GM18517 (cell line): ENCODE results near the gene PHF10.
"Not testable (repeated sequence)": the region's sequence is repeated elsewhere in the genome, so short reads cannot be mapped to it uniquely, and the experiment has no call there.

ENCODE experiments used
- ATAC-seq: cut with Tn5 transposase; IDR thresholded peaks from one replicate; pipeline ENCODE4 v1.9.1; 2021; ENCODE audit warnings: mild to moderate bottlenecking, moderate library complexity; ENCODE audit not compliant: unreplicated experiment

Gene PHF10

DNA sequence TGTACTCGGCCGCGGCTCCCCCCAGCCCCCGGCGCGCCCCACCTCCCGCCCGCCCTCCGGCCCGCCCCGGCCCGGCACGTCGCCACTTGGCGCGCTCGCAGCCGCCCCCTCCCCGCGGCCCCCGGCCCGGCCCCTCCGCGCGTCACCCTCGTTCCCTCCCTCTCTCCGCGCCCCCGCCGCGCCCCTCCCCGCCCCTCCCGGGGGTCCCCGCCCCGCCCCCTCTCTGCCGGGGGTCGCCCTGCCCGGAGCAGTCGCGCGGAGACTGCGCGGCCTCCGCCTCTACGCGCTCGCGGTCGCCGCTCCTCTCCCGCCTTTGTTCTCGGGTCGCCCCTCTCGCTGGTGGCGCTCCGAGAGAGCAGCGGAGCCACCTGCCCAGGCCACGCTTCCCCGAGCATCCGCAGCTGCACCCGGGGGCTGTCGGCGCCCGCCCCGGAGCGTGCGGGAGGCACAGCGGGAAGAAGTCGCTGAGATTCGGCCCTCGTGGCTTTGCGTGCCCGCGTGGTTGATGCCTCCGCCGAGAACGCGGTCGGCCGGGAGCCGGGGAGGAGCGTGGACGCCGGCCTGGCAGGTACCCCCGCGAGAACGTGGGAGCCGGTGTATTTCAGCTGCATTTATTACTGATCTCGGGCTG, at the start of gene PHF10:
TSS of gene PHF10 (minus strand) at position 7 of the 631 bp plus-strand sequence. CDS start 569 bp downstream, outside the sequence.
- ATAC-seq = peak; percentile 33

DNA sequence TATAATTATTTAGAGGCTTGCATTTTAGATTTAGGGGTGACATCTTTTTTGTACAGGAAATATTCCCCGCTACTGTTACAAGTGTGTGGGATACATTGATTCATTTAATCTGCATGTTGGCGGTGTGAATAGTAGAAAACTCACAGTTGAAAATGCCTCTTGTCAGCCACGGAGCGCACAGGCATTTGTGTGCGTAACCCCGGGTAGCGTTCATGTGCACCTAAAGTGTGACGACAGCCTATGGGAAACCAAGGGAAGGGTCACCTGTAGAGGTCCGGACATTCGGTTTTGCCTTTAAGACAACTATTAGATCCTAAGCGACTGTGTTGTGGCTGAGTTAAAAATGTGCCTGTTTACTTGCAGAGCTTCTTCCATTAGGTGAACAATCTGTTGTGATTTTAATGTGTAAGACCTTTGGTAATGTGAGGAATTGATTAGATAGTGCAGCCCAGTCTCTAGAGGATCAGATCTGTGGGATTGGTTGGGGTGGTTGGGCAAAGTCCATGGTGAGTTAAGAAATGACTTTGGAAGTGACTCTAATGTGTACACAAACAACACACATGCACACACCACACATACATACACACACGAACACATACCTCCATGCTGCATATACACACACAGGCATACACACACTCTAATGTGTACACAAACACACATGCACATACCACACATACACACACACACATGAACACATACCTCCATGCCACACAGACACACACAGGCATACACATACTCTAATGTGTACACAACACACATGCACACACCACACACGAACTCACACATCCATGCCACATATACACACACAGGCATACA, 42.8 kb upstream of the PHF10 start:
- ATAC-seq = no peak

GRCh38 chr6:169766232-169766631, 41.9 kb upstream of the PHF10 start:
- ATAC-seq = no peak

GRCh38 chr6:169765789-169766188, 41.5 kb upstream of the PHF10 start:
- ATAC-seq = not testable (repeated sequence)

DNA sequence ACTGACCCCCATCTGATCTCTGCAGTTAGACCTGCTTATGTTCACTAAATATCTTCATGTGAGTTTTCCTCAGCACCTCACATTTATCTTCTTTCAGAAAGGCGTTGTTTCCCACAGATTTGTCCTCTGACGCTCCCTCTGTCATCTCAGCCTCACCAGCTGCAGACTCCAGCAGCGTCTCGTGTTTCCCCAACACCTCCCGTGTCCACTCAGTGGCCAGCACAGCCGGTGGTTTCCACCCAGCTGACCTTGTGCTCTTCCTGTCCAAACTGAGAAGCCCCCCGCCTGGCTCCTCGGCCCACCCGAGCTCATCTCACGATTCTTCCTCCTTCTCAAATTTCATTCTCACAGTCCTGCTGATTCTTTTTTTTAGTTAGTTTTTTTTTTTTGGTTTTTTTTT, 39.6 kb upstream of the PHF10 start:
- ATAC-seq = no peak

- no peak for ATAC-seq
These were observed 39.0 kb upstream of the PHF10 start for GRCh38 chr6:169763308-169763707.

DNA sequence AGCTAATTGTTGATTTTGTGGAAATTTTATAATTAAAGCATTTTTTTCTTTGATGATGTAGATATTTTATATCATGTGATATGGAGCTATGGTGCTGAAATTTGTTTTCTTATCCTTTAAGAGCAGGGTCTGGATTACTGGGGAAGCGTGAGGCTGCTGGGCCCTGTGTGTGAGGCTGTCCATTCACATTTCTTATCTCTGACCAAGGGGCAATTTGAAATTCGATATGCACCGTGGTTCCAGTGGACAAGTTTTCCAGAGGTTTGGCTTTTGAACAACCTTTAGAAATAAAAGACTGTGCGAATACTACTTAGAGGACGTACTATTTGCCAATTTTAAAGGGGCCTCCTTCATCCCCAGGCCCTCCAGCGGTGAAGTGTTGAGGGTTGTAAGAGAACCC, 30.9 kb upstream of the PHF10 start:
- ATAC-seq = no peak

- ATAC-seq = peak; percentile 1
These were observed 27.8 kb upstream of the PHF10 start for GRCh38 chr6:169752074-169752623.

DNA sequence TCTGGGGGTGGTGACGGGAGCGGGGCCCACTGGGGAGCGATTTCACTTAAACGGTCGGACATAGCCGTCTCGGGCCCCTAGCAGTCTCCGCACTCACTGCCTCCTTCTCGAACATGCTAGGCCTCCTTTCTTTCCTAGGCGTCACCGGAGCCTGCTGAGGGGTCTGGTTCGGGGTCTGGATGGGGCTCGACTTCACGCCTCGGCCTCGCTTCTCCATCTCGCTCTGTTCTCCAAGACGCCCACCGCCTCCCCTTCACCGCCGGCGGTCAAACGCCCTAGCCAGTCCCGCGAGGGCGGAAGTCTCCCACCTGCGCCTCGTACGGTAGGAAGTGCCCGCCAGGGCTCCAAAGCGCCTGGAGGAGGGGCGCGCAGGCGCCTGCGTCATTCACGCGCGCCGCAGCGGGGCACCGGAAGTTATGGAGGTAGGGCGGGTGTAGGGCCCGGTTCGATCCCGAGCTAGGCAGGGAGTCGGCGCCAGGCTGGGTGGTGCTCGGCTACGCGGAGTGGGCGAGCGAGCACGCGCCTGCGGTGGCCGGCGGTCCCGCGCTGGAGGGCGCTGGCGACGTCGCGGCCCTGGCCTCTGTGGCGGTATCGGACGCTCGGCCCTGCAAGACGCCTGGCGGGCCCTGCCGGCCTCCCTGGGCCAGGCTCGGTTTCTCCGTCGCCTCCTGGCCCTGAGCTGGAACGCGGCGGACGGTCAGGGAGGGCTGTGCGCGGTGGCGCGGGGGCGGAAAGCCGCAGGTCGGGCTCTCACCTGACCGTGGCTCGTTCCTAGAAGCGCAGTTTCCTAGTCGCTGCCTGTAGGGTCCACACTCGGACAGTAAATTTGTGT, 27.2 kb upstream of the PHF10 start, which contains the start of the genes DYNLT2 and ERMARD:
TSS of gene DYNLT2 (minus strand) at position 331 of the 832 bp plus-strand sequence. CDS start at position 217, 114 bp downstream.
TSS of gene ERMARD (plus strand) at position 381 of the 832 bp plus-strand sequence. CDS start at position 417, 36 bp downstream.
- ATAC-seq = peak; percentile 93

DNA sequence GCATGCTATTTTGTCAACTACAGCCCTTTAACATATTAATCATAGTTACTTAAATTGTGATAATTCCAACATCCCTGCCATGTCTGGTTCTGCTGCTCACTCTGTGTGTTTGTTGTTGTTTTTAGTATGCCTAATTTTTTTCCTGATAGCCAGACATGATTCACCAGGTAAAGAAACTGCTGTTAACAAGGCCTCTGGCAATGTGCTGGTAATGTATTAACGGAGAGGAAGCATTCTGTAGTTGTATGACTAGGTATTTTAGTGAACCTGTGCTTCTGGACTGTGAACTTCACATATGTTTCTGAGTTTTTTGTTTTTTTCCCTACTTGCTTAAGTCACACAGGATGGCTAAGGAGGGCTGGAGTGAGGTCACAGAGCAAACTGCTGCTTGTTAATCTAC, 22.3 kb upstream of the PHF10 start:
- ATAC-seq = no peak

GRCh38 chr6:169745405-169745804, 21.1 kb upstream of the PHF10 start:
- no peak for ATAC-seq

- ATAC-seq = no peak
These were observed 17.0 kb upstream of the PHF10 start for GRCh38 chr6:169741344-169741743.

GRCh38 chr6:169738976-169739529, 14.8 kb upstream of the PHF10 start:
- no peak for ATAC-seq

DNA sequence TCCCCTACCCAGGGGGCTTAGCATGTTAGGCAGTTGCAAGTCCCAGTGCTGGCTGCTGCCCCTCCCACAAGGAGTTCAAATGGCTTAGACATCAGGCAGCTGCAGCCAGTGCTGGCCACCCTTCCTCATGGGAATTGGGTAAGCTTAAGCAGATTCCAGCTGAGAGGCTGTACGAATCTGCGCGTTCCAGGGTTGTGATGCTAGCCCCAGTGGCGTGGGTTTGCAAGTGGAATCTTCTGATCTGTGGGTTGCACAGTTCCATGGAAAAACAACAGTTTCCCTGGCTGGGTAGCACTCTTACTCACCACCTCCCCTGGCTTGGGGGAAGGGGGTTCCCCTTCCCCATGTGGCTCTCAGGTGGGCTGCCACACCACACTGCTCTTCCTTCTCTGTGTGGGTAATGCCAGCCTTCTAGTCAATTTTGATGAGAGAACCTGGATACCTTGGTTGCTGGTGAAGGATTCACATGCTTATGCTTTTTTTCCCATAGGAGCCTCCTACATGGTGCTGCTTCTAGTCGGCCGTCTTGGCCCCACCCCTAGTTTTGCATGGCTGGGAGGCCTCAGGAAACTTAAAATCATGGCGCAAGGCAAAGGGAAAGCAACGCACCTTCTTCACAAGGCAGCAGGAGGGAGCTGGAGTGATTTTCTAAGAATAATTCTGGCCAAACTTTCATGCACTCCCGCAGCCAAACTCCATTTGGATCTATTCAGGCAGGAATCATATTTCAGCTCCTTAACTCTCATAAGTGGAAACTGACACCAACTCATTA, 14.1 kb upstream of the PHF10 start:
- ATAC-seq = no peak

- ATAC-seq = no peak
These were observed 5.7 kb upstream of the PHF10 start for GRCh38 chr6:169729961-169730360.

DNA sequence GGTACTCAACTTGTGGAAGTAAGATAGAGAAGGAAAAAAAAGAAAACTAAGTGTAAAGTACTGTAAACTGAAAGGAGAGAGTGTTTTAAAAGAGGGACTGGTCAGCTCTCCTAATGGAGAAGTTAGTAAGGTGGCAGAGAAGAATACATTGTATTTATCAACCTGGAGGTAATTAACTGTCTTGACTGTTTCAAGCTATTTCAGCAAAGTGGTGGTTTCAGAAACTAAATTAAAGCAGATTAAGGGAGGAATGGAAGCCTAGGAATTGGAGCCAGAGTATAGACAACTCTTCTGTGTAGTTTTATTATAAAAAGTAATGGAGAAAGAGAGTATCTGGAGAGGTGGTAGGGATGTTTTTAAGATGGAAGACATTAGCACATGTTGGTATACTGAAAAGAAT, 2.7 kb upstream of the PHF10 start:
- no peak for ATAC-seq

GRCh38 chr6:169726049-169726400, 1.7 kb upstream of the PHF10 start:
- no peak for ATAC-seq

- peak; percentile 19 for ATAC-seq
These were observed 1.1 kb upstream of the PHF10 start for GRCh38 chr6:169725125-169726048.

DNA sequence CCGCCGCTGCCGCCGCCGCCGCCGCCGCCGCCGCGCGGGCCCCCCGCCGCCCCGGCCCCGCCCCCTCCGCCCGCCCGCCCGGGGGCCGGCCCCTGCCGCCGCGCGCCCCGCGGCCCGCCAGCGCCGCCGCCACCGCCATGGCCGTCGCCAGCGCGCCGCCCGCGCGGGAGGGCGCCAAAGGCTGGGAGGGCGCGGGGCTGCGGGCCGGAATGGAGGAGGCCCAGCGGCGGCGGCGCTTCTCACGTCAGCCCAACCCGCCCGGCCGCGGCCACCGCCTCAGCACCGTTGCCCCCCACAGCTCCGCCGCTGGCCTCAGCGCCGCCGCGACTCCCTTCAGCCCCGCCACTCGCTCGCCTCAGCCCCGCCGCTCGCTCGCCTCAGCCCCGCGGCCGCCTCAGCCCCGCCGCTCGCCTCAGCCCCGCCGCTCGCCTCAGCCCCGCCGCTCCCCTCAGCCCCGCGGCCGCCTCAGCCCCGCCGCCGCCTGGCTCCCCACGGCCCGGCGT, 258 bp downstream of the PHF10 start:
- ATAC-seq = peak; percentile 19
